Naive thymus-derived CD4-positive, alpha-beta T cell (primary cell): ENCODE results near the gene ISOC2. TPM values are rescaled to one million over a fixed set of nuclear protein-coding genes. Genes with fewer than 3 reads are reported as not detected.

Experiments
- ATAC-seq: fragments of 150-1000 bp; cut with Tn5 transposase; 2 replicates; pipeline ENCODE4 v1.10.0; 2021; ENCODE audit warnings: mild to moderate bottlenecking, moderate library complexity
- CTCF ChIA-PET: fragments of 350-600 bp; sonication (Branson Sonifier 250); formaldehyde crosslinking; loops from one replicate; lab custom pipeline; 2021; ENCODE audit warnings: antibody characterized with exemption; lab: Charles Lee
- POLR2A ChIA-PET: fragments of 350-600 bp; sonication (Branson Sonifier 250); formaldehyde crosslinking; loops from one replicate; lab custom pipeline; 2021; ENCODE audit warnings: antibody characterized with exemption, inconsistent platforms; lab: Charles Lee
- DNase-seq, 9 donors: peaks; one replicate each; pipeline versions ENCODE4 v3.0.0 to v3.0.0-alpha.2; 2020 to 2022; ENCODE audit warnings: mixed read lengths in 1 of 9
- H3K27ac ChIP-seq: one replicate; pipeline ENCODE4 v1.7.0; 2013; ENCODE audit warnings: mild to moderate bottlenecking, low read depth, low read length, moderate library complexity
- H3K27me3 ChIP-seq, 2 donors: one replicate each; pipeline ENCODE4 v1.7.0; 2013; ENCODE audit warnings: low read length in 2 of 2, mild to moderate bottlenecking in 2 of 2, moderate library complexity in 2 of 2; ENCODE audit not compliant: control insufficient read depth in 2 of 2, insufficient read depth in 2 of 2
- H3K36me3 ChIP-seq, 3 experiments: 1 replicate in 2 of 3; 2 replicates in 1 of 3; pipeline ENCODE4 v1.7.0; 2013; ENCODE audit warnings: low read length in 3 of 3, mild to moderate bottlenecking in 3 of 3, moderate library complexity in 1 of 3; ENCODE audit not compliant: insufficient read depth in 3 of 3, control insufficient read depth in 2 of 3
- H3K4me1 ChIP-seq, 2 donors: one replicate each; pipeline ENCODE4 v1.7.0; 2013; ENCODE audit warnings: low read length in 2 of 2, mild to moderate bottlenecking in 2 of 2, moderate library complexity in 1 of 2; ENCODE audit not compliant: control insufficient read depth in 2 of 2, insufficient read depth in 2 of 2
- H3K4me3 ChIP-seq: 2 replicates; pipeline ENCODE4 v1.7.0; 2013; ENCODE audit warnings: mild to moderate bottlenecking, low read length
- H3K9me3 ChIP-seq, 3 experiments: 1 replicate in 2 of 3; 2 replicates in 1 of 3; pipeline ENCODE4 v1.7.0; 2013; ENCODE audit warnings: low read length in 3 of 3; ENCODE audit not compliant: control insufficient read depth in 2 of 3
- H3K27ac Mint-ChIP-seq, 9 donors: one replicate each; pipeline ENCODE4 v1.8.0; 2020 to 2022; ENCODE audit warnings: mixed read lengths in 9 of 9, mild to moderate bottlenecking in 8 of 9, moderate library complexity in 5 of 9, inconsistent platforms in 2 of 9
- H3K27me3 Mint-ChIP-seq, 5 donors: one replicate each; pipeline ENCODE4 v1.8.0; 2021 to 2022; ENCODE audit warnings: mixed read lengths in 5 of 5, mild to moderate bottlenecking in 1 of 5
- H3K36me3 Mint-ChIP-seq, 5 donors: one replicate each; pipeline ENCODE4 v1.8.0; 2020 to 2022; ENCODE audit warnings: mixed read lengths in 5 of 5, mild to moderate bottlenecking in 3 of 5, inconsistent platforms in 1 of 5
- H3K4me1 Mint-ChIP-seq, 7 donors: one replicate each; pipeline ENCODE4 v1.8.0; 2020 to 2022; ENCODE audit warnings: mixed read lengths in 7 of 7, mild to moderate bottlenecking in 3 of 7, inconsistent platforms in 1 of 7
- H3K4me3 Mint-ChIP-seq, 10 donors: one replicate each; pipeline ENCODE4 v1.8.0; 2020 to 2022; ENCODE audit warnings: mild to moderate bottlenecking in 10 of 10, mixed read lengths in 10 of 10, moderate library complexity in 6 of 10, inconsistent platforms in 2 of 10
- H3K9me3 Mint-ChIP-seq, 11 donors: one replicate each; pipeline ENCODE4 v1.8.0; 2020 to 2022; ENCODE audit warnings: mixed read lengths in 11 of 11, mild to moderate bottlenecking in 4 of 11, inconsistent platforms in 1 of 11, moderate library complexity in 1 of 11
- intact Hi-C, 2 donors: fragments of 100-400 bp; cut with micrococcal nuclease; formaldehyde crosslinking; loops; one replicate each; pipeline ENCODE4 v1.15.1; 2023
- polyA plus RNA-seq, 2 donors: library from polyadenylated mRNA; unstranded; fragments of 300-500 nt; fragmentation: Illumina TruSeq; gene quantifications; one replicate each; pipeline ENCODE4 v1.2.3, GENCODE V29; 2021
- total RNA-seq, 6 experiments: library from RNA in 5 of 6; stranded (reverse) in 5 of 6; gene quantifications; 1 replicate in 5 of 6; 2 replicates in 1 of 6; pipeline ENCODE4 v1.2.3 and lab custom pipeline; 2021 to 2026

Gene ISOC2
- total and polyA plus RNA-seq, 7 experiments from 2014 or later = 5.1 to 31.2 (median 11.4) TPM

DNA sequence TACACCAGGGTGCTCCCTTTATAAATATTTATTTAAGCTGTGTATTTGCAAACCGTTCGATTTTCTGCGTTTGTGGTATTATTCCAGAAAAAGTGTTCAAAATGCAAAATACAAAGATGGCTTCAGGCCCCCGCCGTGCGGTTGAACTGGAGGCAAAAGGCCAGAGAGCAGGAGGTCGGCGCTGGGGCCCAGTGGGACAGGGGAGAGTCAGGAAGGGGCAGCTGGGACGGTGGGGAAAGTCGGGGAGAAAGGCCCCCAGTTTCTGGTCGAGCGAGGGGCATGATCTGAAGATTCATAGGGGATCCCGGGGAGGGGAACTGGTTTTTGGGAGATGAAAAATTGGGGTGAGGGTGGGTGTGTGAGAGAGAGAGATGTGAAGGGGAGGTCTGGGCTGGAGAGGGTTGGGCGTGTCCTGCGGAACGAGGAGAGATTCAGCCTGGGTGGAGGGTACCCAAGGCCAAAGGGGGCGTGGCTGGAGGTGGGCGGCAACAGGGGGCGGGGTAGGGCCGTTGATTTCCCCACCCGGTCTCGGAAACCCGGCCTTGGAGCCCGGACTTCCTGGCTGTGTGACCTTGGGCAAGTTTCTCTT, 678 bp downstream of the ISOC2 start:
- ATAC-seq (no peak), DNase-seq (no peak)
- intact Hi-C loops = loop anchor here (1.0 to 2.0 kb wide), 10 partner anchors 16 to 397 kb away; partner anchors contain the start of genes ZNF628 (in 2 of the 2), HSPBP1 (in 1 of the 2), KMT5C (in 1 of the 2) and PPP1R12C (in 1 of the 2)
- H3K27me3 Mint-ChIP-seq = peaks cover 0 to 2% (median 0%) of the 10 kb centered on the region in 5 donors
- Histone ChIP-seq H3K4me1 (peaks cover 4 to 12% of the 10 kb centered on the region in 2 donors), H3K36me3 (peaks cover 0 to 5% (median 0%) of the 10 kb centered on the region in 3 experiments), H3K4me3 (peak overlapping the region; percentile 91), H3K27ac (peak overlapping the region; percentile 68), H3K27me3 (no peaks in the 10 kb centered on the region), H3K9me3 (no peaks in the 10 kb centered on the region)
- ChIA-PET POLR2A (interaction anchor here (1.0 to 2.6 kb wide), 3 partner anchors 15 to 76 kb away, joined by 3 to 29 read pairs (median 3); partner anchors contain the start of gene ZNF628), CTCF (interaction anchor here (1.0 to 1.1 kb wide), 2 partner anchors 16 to 320 kb away, joined by 3 read pairs; partner anchors contain the start of gene ZNF628)
- H3K4me3 Mint-ChIP-seq = peak overlapping the region; percentile 86 to 99 (median 92)
- H3K9me3 Mint-ChIP-seq = no peaks in the 10 kb centered on the region
- H3K36me3 Mint-ChIP-seq = no peaks in the 10 kb centered on the region
- H3K4me1 Mint-ChIP-seq = peaks cover 14 to 33% (median 20%) of the 10 kb centered on the region in 7 donors
- H3K27ac Mint-ChIP-seq = peak overlapping the region in 7 of 9 donors; percentile 10 to 94 (median 86)

DNA sequence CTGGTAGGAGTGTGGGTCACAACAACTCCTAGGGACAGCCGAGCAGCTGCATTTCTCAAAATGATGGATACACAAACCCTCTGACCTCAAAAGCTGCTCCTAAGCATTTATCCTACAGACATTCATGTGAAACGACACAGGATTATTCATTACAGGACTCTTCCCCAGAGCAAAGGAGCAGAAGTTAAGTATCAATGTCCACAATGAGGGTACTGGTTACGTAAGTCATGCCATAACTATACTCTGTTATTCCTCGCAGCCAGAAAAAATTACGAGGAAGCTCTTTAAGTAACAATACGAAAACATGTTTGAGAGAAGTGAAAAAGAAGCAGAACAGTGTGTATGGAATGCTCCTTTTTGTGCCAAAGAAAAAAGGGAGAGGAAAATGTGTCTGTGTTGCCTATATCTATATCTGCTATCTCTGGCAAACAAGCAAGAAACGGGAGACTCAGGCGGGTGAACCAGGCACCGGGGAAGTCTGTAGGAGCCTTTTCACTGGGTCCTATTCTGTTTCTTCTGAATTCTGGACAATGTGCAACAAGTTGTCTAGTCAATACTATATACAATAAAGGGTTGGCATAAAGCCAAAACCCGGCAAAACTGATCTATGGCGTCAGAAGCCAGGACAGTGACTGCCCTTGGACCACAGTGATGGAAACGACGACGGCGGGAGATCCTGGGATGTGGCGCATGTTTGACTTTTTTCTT, 1.3 kb downstream of the ISOC2 start:
- Mint-ChIP-seq H3K27ac (peak overlapping the region in 8 of 9 donors; percentile 10 to 86 (median 67)), H3K9me3 (no peaks in the 10 kb centered on the region), H3K4me3 (peak overlapping the region; percentile 70 to 99 (median 90)), H3K36me3 (no peaks in the 10 kb centered on the region), H3K27me3 (peaks cover 0 to 2% (median 0%) of the 10 kb centered on the region in 5 donors), H3K4me1 (peaks cover 14 to 33% (median 20%) of the 10 kb centered on the region in 7 donors)
- H3K27me3 ChIP-seq = no peaks in the 10 kb centered on the region
- DNase-seq = no peak
- no peaks in the 10 kb centered on the region for H3K9me3 ChIP-seq
- H3K4me3 ChIP-seq = no peak overlapping the region
- POLR2A ChIA-PET = interaction anchor here (0.6 to 1.3 kb wide), 3 partner anchors 17 to 76 kb away, joined by 3 read pairs; partner anchors contain the start of gene ZNF628
- no peak for ATAC-seq
- peaks cover 4 to 12% of the 10 kb centered on the region in 2 donors for H3K4me1 ChIP-seq
- CTCF ChIA-PET = interaction anchor here (0.6 to 1.1 kb wide), 4 partner anchors 17 to 319 kb away, joined by 3 to 4 read pairs (median 3); partner anchors contain the start of gene ZNF628
- intact Hi-C loops = loop anchor here (2.0 kb wide), 2 partner anchors 51 to 179 kb away; partner anchors contain the start of gene HSPBP1 (in 1 of the 2)
- H3K27ac ChIP-seq = no peak overlapping the region
- peaks cover 0 to 5% (median 0%) of the 10 kb centered on the region in 3 experiments for H3K36me3 ChIP-seq

DNA sequence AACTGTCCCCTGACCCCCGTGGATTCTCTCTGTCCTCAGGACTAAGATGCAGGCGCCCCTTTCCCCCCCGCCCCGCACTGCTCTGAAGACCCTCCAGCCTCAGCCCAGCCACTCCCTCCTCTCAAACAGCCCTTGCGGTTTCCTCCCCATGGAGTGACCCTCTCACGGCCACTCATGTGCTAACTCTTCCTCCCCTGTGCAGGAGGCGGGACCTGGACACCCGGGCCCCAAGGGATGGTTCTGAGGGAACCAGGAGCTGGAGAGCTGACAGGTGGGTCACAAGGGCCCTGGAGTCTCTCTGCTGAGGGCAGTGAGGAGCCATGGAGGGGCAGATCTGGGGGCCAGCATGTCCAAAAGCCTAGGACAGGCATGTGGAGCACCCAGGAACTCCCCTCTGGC, 1.9 kb downstream of the ISOC2 start:
- Histone ChIP-seq H3K27me3 (no peaks in the 10 kb centered on the region), H3K27ac (no peak overlapping the region), H3K36me3 (peaks cover 0 to 5% (median 0%) of the 10 kb centered on the region in 3 experiments), H3K4me3 (no peak overlapping the region), H3K4me1 (peaks cover 4 to 12% of the 10 kb centered on the region in 2 donors), H3K9me3 (no peaks in the 10 kb centered on the region)
- Mint-ChIP-seq H3K4me1 (peaks cover 14 to 33% (median 20%) of the 10 kb centered on the region in 7 donors), H3K9me3 (no peaks in the 10 kb centered on the region), H3K27ac (no peak overlapping the region), H3K36me3 (peaks cover 0 to 3% (median 0%) of the 10 kb centered on the region in 5 donors), H3K4me3 (peak overlapping the region in 2 of 10 donors; percentile 91 to 92), H3K27me3 (peaks cover 0 to 4% (median 0%) of the 10 kb centered on the region in 5 donors)
- no peak for DNase-seq
- CTCF ChIA-PET = interaction anchor here (0.6 to 1.1 kb wide), 4 partner anchors 17 to 318 kb away, joined by 3 to 4 read pairs (median 3); partner anchors contain the start of gene ZNF628
- ATAC-seq = no peak
- intact Hi-C loops = no loop called here
- POLR2A ChIA-PET = interaction anchor here (0.6 to 1.3 kb wide), 3 partner anchors 17 to 75 kb away, joined by 3 read pairs; partner anchors contain the start of gene ZNF628

DNA sequence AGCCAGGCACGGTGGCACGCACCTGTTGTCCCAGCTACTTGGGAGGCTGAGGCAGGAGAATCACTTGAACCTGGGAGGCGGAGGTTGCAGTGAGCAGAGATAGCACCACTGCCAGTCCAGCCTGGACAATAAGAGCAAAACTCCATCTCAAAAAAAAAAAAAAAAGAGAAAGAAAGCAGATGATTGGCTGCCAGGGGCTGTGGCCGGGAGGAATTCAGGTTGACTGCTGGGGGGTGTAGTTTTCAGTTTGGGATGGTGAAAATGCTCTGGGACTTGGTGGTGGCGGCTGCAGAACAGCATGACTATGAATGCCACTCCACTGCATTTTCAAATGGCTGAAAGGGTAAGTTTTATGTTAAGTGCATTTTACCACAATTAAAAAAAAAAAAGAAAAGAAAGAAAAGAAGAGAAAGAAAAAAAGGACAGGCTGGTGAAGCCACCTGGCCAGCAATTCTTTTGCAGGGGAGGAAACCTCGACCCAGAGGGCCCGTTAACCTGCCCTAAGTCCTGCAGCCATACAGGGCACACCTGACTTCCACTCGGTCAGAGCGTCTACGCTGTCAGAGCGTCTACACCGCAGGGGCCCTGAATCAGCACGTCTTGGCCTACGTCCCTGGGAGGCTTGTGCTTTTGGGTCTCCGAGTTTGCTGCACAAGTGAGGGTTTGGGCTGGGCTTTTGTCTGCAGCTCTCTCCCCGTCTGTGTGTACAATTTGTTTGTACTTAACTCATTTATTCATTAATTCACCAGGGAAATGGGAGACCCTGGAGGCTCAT, 3.6 kb downstream of the ISOC2 start:
- CTCF ChIA-PET = no interaction called here
- no peak overlapping the region for H3K4me3 ChIP-seq
- no peak for ATAC-seq
- H3K9me3 ChIP-seq = no peaks in the 10 kb centered on the region
- Mint-ChIP-seq H3K4me1 (peaks cover 19 to 38% (median 26%) of the 10 kb centered on the region in 7 donors), H3K36me3 (peaks cover 0 to 7% (median 4%) of the 10 kb centered on the region in 5 donors), H3K9me3 (no peaks in the 10 kb centered on the region), H3K27ac (no peak overlapping the region), H3K4me3 (peak overlapping the region in 1 of 10 donors; percentile 34), H3K27me3 (peaks cover 5 to 17% (median 9%) of the 10 kb centered on the region in 5 donors)
- H3K4me1 ChIP-seq = peaks cover 4 to 16% of the 10 kb centered on the region in 2 donors
- H3K27ac ChIP-seq = no peak overlapping the region
- intact Hi-C loops = no loop called here
- no peak for DNase-seq
- peaks cover 0 to 5% (median 0%) of the 10 kb centered on the region in 3 experiments for H3K36me3 ChIP-seq
- no peaks in the 10 kb centered on the region for H3K27me3 ChIP-seq
- POLR2A ChIA-PET = no interaction called here

DNA sequence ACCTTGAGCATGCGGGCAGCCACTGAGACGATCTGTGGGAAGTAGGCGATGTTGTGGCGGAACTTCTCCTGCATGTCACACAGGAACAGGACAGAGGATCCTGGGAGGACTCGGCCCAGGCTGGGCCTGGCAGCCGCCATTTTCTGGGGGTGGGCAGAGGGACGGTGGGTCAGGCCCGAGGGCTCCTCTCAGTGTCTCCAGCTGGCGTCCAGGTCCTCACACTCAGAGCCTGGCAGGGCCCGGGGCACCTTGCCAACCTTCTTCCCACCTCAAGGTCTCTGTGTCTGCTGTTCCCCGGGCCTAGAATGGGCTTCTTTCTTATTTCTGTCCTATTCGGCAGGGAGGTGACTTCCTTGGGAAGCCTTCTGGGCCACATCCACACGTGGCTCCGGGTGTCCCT, 5.1 kb downstream of the ISOC2 start:
- peaks cover 5 to 24% (median 13%) of the 10 kb centered on the region in 5 donors for H3K27me3 Mint-ChIP-seq
- no peak overlapping the region for H3K4me3 Mint-ChIP-seq
- Histone ChIP-seq H3K9me3 (no peaks in the 10 kb centered on the region), H3K4me3 (no peak overlapping the region), H3K36me3 (peaks cover 0 to 5% (median 0%) of the 10 kb centered on the region in 3 experiments), H3K27me3 (peaks cover 3 to 10% of the 10 kb centered on the region in 2 donors), H3K4me1 (peaks cover 0 to 24% of the 10 kb centered on the region in 2 donors), H3K27ac (no peak overlapping the region)
- H3K27ac Mint-ChIP-seq = no peak overlapping the region
- H3K4me1 Mint-ChIP-seq = peaks cover 14 to 30% (median 19%) of the 10 kb centered on the region in 7 donors
- ATAC-seq (no peak), DNase-seq (no peak)
- no peaks in the 10 kb centered on the region for H3K9me3 Mint-ChIP-seq
- POLR2A ChIA-PET = no interaction called here
- peaks cover 0 to 9% (median 4%) of the 10 kb centered on the region in 5 donors for H3K36me3 Mint-ChIP-seq
- intact Hi-C loops = no loop called here
- CTCF ChIA-PET = no interaction called here
